NB4 (cell line): ENCODE measurements around the gene RABL6.

ENCODE experiments used
- POLR2A ChIP-seq: IDR thresholded peaks from 2 replicates; pipeline ENCODE4 v1.6.1; 2011; ENCODE audit warnings: mild to moderate bottlenecking; ENCODE audit not compliant: insufficient read length; ENCODE audit errors: extremely low read depth
- TF ChIP-seq, protein P1 (sequence below): IDR thresholded peaks from one replicate; pipeline ENCODE4 v1.5.1; 2012; ENCODE audit warnings: low read depth, low read length

GRCh38 chr9:136815422-136815782 is 7.7 kb downstream of the RABL6 start:
- TF ChIP-seq, protein P1, sequence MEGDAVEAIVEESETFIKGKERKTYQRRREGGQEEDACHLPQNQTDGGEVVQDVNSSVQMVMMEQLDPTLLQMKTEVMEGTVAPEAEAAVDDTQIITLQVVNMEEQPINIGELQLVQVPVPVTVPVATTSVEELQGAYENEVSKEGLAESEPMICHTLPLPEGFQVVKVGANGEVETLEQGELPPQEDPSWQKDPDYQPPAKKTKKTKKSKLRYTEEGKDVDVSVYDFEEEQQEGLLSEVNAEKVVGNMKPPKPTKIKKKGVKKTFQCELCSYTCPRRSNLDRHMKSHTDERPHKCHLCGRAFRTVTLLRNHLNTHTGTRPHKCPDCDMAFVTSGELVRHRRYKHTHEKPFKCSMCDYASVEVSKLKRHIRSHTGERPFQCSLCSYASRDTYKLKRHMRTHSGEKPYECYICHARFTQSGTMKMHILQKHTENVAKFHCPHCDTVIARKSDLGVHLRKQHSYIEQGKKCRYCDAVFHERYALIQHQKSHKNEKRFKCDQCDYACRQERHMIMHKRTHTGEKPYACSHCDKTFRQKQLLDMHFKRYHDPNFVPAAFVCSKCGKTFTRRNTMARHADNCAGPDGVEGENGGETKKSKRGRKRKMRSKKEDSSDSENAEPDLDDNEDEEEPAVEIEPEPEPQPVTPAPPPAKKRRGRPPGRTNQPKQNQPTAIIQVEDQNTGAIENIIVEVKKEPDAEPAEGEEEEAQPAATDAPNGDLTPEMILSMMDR, result no peak
- no peak for TF ChIP-seq POLR2A
